T-helper 2 cell treated with Interferon-gamma antibody and Interleukin-4, amounts not matched to agents 100 ng/mL and 5 ng/mL, for 36 hours (primary cell): ENCODE data around the gene SIRT2. TPM values are rescaled to one million over a fixed set of nuclear protein-coding genes. Genes with fewer than 3 reads are reported as not detected.
"Not testable (repeated sequence)": the region's sequence is repeated elsewhere in the genome, so short reads cannot be mapped to it uniquely, and the experiment has no call there.

Source experiments
- intact Hi-C: fragments of 100-400 bp; cut with micrococcal nuclease; formaldehyde crosslinking; loops from one replicate; pipeline ENCODE4 v1.15.1; 2023
- total RNA-seq: library from RNA; stranded (reverse); gene quantifications from 2 replicates; pipeline ENCODE4 v1.2.3, GENCODE V29; 2022

The SIRT2 gene
- total RNA-seq, 1 donor from 2014 or later: 42.2 TPM

DNA sequence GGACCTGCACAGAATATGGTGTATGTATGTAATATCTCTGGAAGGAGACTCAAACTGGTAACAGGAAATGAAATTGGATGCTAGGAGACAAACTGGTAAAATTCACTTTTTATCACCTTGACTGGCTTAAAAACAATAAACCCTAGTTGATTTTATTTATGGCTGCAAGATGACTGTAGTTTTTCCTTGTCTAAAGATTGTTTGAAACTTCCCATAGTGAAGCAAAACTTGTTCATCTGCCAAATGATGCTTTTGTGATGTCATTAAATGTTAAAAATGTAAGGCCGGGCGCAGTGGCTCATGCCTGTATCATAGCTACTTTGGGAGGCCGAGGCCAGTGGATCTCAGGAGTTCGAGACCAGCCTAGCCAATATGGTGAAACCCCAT, 65.3 kb downstream of the SIRT2 start:
- intact Hi-C loops: no loop called here

GRCh38 chr19:38833092-38833425, 66.4 kb downstream of the SIRT2 start:
- intact Hi-C loops: loop anchor here (2.0 kb wide), 1 partner anchor 46 kb away; the partner anchor contains the start of gene RINL

- intact Hi-C loops: loop anchor here (1.0 kb wide), 6 partner anchors 11 to 99 kb away; partner anchors contain the start of genes MRPS12, NFKBIB, SARS2 and SIRT2
Measured at GRCh38 chr19:38831142-38831605, 68.2 kb downstream of the SIRT2 start.

- intact Hi-C loops: no loop called here
Measured at GRCh38 chr19:38830039-38830733, 69.2 kb downstream of the SIRT2 start.

DNA sequence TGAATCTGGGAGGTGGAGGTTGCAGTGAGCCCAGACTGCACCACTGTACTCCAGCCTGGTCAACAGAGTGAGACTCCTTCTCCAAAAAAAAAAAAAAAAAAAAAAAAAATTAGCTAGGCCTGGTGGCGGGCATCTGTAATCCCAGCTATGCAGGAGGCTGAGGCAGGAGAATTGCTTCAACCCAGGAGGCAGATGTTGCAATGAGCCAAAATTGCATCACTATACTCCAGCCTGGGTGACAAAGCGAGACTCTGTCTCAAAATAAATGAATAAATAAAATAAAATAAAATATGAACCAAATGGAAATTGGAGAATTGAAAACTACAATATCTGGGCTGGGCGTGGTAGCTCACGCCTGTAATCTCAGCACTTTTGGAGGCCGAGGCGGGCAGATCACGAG, 70.2 kb downstream of the SIRT2 start:
- intact Hi-C loops: not testable (repeated sequence)

Other genes starting within 250 kb of the SIRT2 start
- 4.4 and 5.3 TPM in 2 replicates for gene CAPN12, start 155.1 kb downstream of the SIRT2 start, total RNA-seq
- not detected in 2 replicates for gene LGALS7, start 126.1 kb downstream of the SIRT2 start, total RNA-seq
- gene LGALS7B, start 110.4 kb downstream of the SIRT2 start, total RNA-seq: not detected in 2 replicates
- gene LGALS4, start 86.7 kb downstream of the SIRT2 start, total RNA-seq: 1.7 and 2.0 TPM in 2 replicates
- gene ECH1, start 67.8 kb downstream of the SIRT2 start, total RNA-seq: 146 and 160 TPM in 2 replicates
- 572 and 574 TPM in 2 replicates for gene HNRNPL, start 49.6 kb downstream of the SIRT2 start, total RNA-seq
- gene RINL, start 21.3 kb downstream of the SIRT2 start, total RNA-seq: 59.5 and 65.6 TPM in 2 replicates
- 42.1 and 42.2 TPM in 2 replicates for gene NFKBIB, start 351 bp upstream of the SIRT2 start, total RNA-seq
- gene CCER2, start 12.6 kb upstream of the SIRT2 start, total RNA-seq: 1.6 TPM in 2 replicates
- 43.2 and 55.3 TPM in 2 replicates for gene SARS2, start 31.1 kb upstream of the SIRT2 start, total RNA-seq
- gene MRPS12, start 31.3 kb upstream of the SIRT2 start, total RNA-seq: 68.3 and 69.9 TPM in 2 replicates
- not detected in 2 replicates for gene FBXO17, start 76.1 kb upstream of the SIRT2 start, total RNA-seq
- 0.27 and 0.61 TPM in 2 replicates for gene FBXO27, start 132.9 kb upstream of the SIRT2 start, total RNA-seq
- not detected in 2 replicates for gene ACP7, start 184.8 kb upstream of the SIRT2 start, total RNA-seq
- gene PAK4, start 226.2 kb upstream of the SIRT2 start, total RNA-seq: 15.5 and 16.3 TPM in 2 replicates